Lung (tissue), 16 donors: Measurements from ENCODE around the gene GLRX5. TPM values are rescaled to one million over a fixed set of nuclear protein-coding genes. Genes with fewer than 3 reads are reported as not detected.

Source experiments
- ATAC-seq: fragments of 200-7000 bp; cut with Tn5 transposase; one replicate; pipeline ENCODE4 v1.9.1; 2020; ENCODE audit warnings: moderate number of reproducible peaks; ENCODE audit not compliant: insufficient read depth, low FRiP score
- DNase-seq, 3 donors: peaks; one replicate each; pipeline ENCODE4 v3.0.0-alpha.2; 2013 to 2017
- H3K27ac ChIP-seq, 2 donors: one replicate each; pipeline ENCODE4 v1.5.1; 2013; ENCODE audit warnings: mild to moderate bottlenecking in 2 of 2, moderate library complexity in 2 of 2, control low read depth in 1 of 2, inconsistent platforms in 1 of 2, low read depth in 1 of 2, low read length in 1 of 2
- H3K27me3 ChIP-seq, 3 donors: one replicate each; pipeline ENCODE4 v1.5.1; 2013; ENCODE audit warnings: low read length in 2 of 3; ENCODE audit not compliant: control insufficient read depth in 3 of 3, insufficient read depth in 3 of 3
- H3K36me3 ChIP-seq, 4 donors: one replicate each; pipeline ENCODE4 v1.5.1; 2013; ENCODE audit warnings: low read length in 4 of 4, mild to moderate bottlenecking in 1 of 4, moderate library complexity in 1 of 4; ENCODE audit not compliant: control insufficient read depth in 4 of 4, insufficient read depth in 4 of 4
- H3K4me1 ChIP-seq, 5 donors: one replicate each; pipeline ENCODE4 v1.5.1; 2013; ENCODE audit warnings: low read length in 5 of 5, mild to moderate bottlenecking in 2 of 5, moderate library complexity in 1 of 5; ENCODE audit not compliant: control insufficient read depth in 5 of 5, insufficient read depth in 5 of 5
- H3K4me3 ChIP-seq: one replicate; pipeline ENCODE4 v1.5.1; 2013; ENCODE audit warnings: mild to moderate bottlenecking, control low read depth, moderate library complexity
- H3K9ac ChIP-seq, 2 donors: one replicate each; pipeline ENCODE4 v1.5.1; 2013; ENCODE audit warnings: low read length in 2 of 2, control low read depth in 1 of 2; ENCODE audit not compliant: insufficient read depth in 1 of 2
- H3K9me3 ChIP-seq, 4 donors: one replicate each; pipeline ENCODE4 v1.5.1; 2013; ENCODE audit warnings: low read length in 3 of 4, mild to moderate bottlenecking in 1 of 4, moderate library complexity in 1 of 4; ENCODE audit not compliant: control insufficient read depth in 4 of 4, insufficient read depth in 3 of 4
- WGBS, 2 donors: extraction: QIAGEN DNeasy Blood & Tissue Kit; methylation state at CpG; one replicate each; pipeline ENCODE4 v1.1.7; 2013; 5-methylcytosine and 5-hydroxymethylcytosine counted together
- long read RNA-seq, 5 donors: transcript quantifications; one replicate each; lab custom pipeline, GENCODE V29; 2026
- polyA plus RNA-seq, 2 donors: library from polyadenylated mRNA; stranded (reverse); fragments of 200-250 nt; gene quantifications; one replicate each; pipeline ENCODE4 v1.2.1, GENCODE V29; 2013
- total RNA-seq, 2 donors: library from RNA; depleted of rRNA in 1 of 2; stranded (reverse); fragments of >200 nt in 1 of 2; gene quantifications; one replicate each; pipeline ENCODE4 v1.2.1, GENCODE V29; 2014 to 2021
- TF ChIP-seq, protein P1 (sequence below): IDR thresholded peaks from 2 replicates; pipeline ENCODE4 v1.5.1; 2012; ENCODE audit warnings: mild to moderate bottlenecking; ENCODE audit errors: control extremely low read depth, extremely low read depth
- donor health status: control.
- donor health status: control.
- donor health status: Bipolar disorder and iron deficiency.
- donor health status: healthy.
- donor health status: DM: yes; HTN: yes; CAD: no.

The GLRX5 gene
- 10 to 100 TPM; 22.4 to 35.6 TPM for total RNA-seq
- 10 to 100 TPM; 27.3 to 30.9 TPM for polyA plus RNA-seq
- long read RNA-seq, donor 1, transcript GLRX5-201 (2 exons, 1,564 nt) = major isoform, 49 of 49 reads
- long read RNA-seq, donor 1, partial matches to known transcripts = 0 of 49 reads
- long read RNA-seq, donor 1, other reads (novel, unspliced or antisense) = 0 of 49 reads
- long read RNA-seq, donor 2, transcript GLRX5-201 (2 exons, 1,564 nt) = major isoform, 27 of 27 reads
- long read RNA-seq, donor 2, partial matches to known transcripts = 0 of 27 reads
- long read RNA-seq, donor 2, other reads (novel, unspliced or antisense) = 0 of 27 reads
- long read RNA-seq, donor 3, transcript GLRX5-201 (2 exons, 1,564 nt) = major isoform, 28 of 28 reads
- long read RNA-seq, donor 3, partial matches to known transcripts = 0 of 28 reads
- long read RNA-seq, donor 3, other reads (novel, unspliced or antisense) = 0 of 28 reads
- long read RNA-seq, donor 4, transcript GLRX5-201 (2 exons, 1,564 nt) = major isoform, 22 of 69 reads
- long read RNA-seq, donor 4, partial matches to known transcripts = 47 of 69 reads
- long read RNA-seq, donor 4, other reads (novel, unspliced or antisense) = 0 of 69 reads
- long read RNA-seq, donor 5, transcript GLRX5-201 (2 exons, 1,564 nt) = major isoform, 61 of 124 reads
- long read RNA-seq, donor 5, partial matches to known transcripts = 63 of 124 reads
- long read RNA-seq, donor 5, other reads (novel, unspliced or antisense) = 0 of 124 reads

DNA sequence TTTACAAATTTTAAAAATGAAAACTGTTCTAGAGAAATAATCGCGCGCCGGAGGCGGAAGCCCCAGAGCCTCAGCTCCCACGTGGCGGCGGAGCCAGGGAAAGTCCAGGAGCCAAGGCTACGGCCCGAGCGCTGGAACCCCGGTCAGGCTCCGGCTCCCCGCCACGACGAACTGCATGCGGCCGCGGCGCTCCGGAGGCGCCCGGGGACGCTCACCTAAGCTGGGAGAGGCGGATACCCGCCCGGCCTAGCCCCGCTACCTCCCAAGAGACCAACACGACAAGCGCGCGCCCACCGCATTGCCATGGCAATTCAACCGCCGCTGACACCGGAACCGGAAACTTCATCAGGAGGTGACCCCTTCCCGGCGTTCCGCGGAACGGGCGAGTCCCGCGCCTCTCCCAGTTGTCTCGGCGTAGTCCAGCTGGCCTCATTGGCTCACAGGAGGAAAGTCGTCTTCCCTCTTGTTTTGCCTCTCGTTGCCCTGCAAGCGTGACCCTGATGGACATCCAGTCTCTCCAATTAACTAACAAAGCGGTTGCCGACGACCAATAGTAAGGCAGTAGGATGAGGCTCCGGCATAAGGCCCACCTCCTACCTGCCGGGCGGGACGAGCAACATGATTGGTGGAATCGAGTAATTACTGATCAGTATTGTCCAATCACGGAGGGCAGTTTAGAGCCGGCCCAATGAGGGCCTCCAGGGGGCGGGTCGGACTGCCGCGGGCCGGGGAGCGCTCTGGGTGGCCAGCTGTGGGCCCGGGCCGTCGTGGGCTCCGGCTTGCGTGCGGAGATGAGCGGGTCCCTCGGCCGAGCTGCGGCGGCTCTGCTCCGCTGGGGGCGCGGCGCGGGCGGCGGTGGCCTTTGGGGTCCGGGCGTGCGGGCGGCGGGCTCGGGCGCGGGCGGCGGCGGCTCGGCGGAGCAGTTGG, at the start of gene GLRX5:
Gene GLRX5, plus strand, starts transcription at position 752 of the 927 bp plus-strand sequence. Its CDS starts 40 bp downstream, at position 792.
- H3K4me3 ChIP-seq = peak within 1 kb of the TSS; percentile 98
- TF ChIP-seq, protein P1, sequence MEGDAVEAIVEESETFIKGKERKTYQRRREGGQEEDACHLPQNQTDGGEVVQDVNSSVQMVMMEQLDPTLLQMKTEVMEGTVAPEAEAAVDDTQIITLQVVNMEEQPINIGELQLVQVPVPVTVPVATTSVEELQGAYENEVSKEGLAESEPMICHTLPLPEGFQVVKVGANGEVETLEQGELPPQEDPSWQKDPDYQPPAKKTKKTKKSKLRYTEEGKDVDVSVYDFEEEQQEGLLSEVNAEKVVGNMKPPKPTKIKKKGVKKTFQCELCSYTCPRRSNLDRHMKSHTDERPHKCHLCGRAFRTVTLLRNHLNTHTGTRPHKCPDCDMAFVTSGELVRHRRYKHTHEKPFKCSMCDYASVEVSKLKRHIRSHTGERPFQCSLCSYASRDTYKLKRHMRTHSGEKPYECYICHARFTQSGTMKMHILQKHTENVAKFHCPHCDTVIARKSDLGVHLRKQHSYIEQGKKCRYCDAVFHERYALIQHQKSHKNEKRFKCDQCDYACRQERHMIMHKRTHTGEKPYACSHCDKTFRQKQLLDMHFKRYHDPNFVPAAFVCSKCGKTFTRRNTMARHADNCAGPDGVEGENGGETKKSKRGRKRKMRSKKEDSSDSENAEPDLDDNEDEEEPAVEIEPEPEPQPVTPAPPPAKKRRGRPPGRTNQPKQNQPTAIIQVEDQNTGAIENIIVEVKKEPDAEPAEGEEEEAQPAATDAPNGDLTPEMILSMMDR = no peak
- peaks cover 0 to 4% (median under 1%) of the 10 kb centered on the region in 4 donors for H3K36me3 ChIP-seq
- DNase-seq = peak; percentile 100
- peak within 1 kb of the TSS; percentile 78 to 91 for H3K27ac ChIP-seq
- peak within 1 kb of the TSS; percentile 73 to 84 for H3K9ac ChIP-seq
- H3K4me1 ChIP-seq = peaks cover 13 to 56% (median 31%) of the 10 kb centered on the region in 5 donors
- ATAC-seq = peak; percentile 98
- WGBS, 2 donors = 0% methylated on average over 86 to 97 of the region's 97 CpGs
- no peaks in the 10 kb centered on the region for H3K27me3 ChIP-seq
- H3K9me3 ChIP-seq = no peaks in the 10 kb centered on the region

DNA sequence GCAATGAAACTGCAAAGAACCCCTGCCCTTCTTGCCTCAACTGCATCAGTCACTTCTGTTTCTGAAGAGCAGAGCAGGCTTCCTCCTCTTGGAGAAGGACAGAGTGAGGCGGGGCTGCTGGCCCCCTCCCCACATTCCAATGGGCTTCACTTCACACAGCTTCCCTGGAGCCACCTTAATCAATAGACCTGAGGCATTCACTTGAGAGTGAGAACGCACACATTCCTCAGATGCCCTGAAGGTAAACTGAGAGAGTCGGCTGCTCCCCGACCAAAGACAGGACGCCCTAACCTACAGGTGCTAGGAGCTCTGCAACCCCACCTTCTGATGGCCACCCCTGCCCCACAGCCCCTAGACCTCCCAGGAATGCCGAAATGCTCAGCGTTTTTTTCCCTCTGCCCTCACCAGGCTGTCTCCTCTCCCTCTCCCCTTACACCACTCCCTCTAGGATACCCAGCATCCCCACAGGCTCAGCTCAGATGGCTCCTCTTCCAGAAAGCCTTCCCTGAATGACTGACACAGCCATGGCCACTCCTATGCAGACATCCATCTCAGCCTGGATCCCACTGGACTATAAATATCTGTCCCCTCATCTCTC, 49.5 kb upstream of the GLRX5 start:
- H3K9ac ChIP-seq = no peak overlapping the region
- H3K27me3 ChIP-seq = no peaks in the 10 kb centered on the region
- H3K9me3 ChIP-seq = no peaks in the 10 kb centered on the region
- no peak overlapping the region for H3K4me3 ChIP-seq
- H3K4me1 ChIP-seq = peaks cover 0 to 22% (median 0%) of the 10 kb centered on the region in 5 donors
- H3K27ac ChIP-seq = no peak overlapping the region
- TF ChIP-seq, protein P1 = no peak
- DNase-seq = no peak
- ATAC-seq = no peak
- no peaks in the 10 kb centered on the region for H3K36me3 ChIP-seq
- 78 to 80% methylated on average over 7 of the region's 7 CpGs for WGBS, 2 donors

DNA sequence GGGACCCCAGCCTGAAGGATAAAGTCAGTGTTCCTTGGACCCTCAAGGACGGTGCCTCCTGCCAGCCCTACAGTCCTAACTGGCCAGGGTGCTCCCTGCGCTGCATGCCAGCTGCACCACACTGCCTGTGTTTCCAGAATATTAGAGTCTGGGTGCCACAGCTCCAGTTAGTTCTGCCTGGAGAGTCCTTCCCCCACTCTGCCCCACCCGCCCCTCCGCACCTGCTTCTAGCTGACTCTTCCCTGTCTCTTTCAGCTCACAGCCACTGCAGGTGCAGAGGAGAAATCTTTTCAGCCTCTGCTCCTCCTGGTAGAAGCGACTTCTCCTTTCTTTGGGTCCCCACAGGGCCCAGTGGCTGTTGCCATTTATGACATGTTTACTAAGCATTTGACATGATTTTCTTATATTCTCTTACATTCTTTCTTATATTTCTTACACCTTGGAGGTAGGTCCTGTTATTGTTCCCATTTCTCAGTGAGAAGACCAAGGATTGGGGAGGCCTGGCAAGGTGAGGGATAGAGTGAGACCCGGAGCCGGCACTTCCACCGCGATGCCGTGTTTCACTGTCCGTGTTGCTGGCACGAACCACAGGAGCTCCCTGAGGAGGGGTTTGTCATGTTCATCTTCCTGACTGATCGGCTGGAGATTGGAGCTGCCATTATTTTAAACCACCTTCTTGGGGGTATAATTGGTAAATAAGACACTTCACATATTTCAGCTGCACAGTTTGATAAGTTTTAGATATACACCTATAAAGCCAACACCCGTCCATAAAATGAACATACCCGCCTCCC, 47.8 kb upstream of the GLRX5 start:
- no peaks in the 10 kb centered on the region for H3K27me3 ChIP-seq
- H3K27ac ChIP-seq = no peak overlapping the region
- DNase-seq (no peak), ATAC-seq (no peak)
- H3K9ac ChIP-seq = no peak overlapping the region
- TF ChIP-seq, protein P1 = no peak
- 84 to 88% methylated on average over 15 of the region's 15 CpGs for WGBS, 2 donors
- peaks cover 0 to 3% (median 0%) of the 10 kb centered on the region in 4 donors for H3K9me3 ChIP-seq
- no peak overlapping the region for H3K4me3 ChIP-seq
- H3K36me3 ChIP-seq = no peaks in the 10 kb centered on the region
- peaks cover 0 to 24% (median 0%) of the 10 kb centered on the region in 5 donors for H3K4me1 ChIP-seq
